Measurements from ENCODE around the gene DIDO1. TPM values are rescaled to one million over a fixed set of nuclear protein-coding genes. Genes with fewer than 3 reads are reported as not detected.
A peak's percentile ranks its signal among the peaks of the same experiment; 100 is the strongest.

The DIDO1 gene
- total and polyA plus RNA-seq, 2 of the 13 experiments (the other 11 are each of a cell fraction or from before 2014, with no cell fraction given): 75.0 to 75.1 TPM

GRCh38 chr20:62829231-62830230, 96.8 kb downstream of the DIDO1 start:
- Histone ChIP-seq H3K4me2 (ENCODE audit: low read depth, low read length) (no peak overlapping the region), H2AFZ (ENCODE audit: low read length) (no peak overlapping the region), H3K36me3 (replicated peaks in 1 of 2; ENCODE audit: control insufficient read depth in 1 of 2, insufficient read depth in 2 of 2, low read length in 2 of 2) (peaks cover 9% of the 10 kb centered on the region in 2 experiments; a peak in 3 of 5 replicates), H3K27me3 (ENCODE audit: control insufficient read depth in 1 of 2, insufficient read depth in 2 of 2, low read length in 2 of 2) (no peaks in the 10 kb centered on the region), H3K4me3 (replicated peaks in 1 of 3; ENCODE audit: insufficient read depth in 1 of 3, low read depth in 2 of 3, low read length in 3 of 3) (no peak overlapping the region), H3K27ac (ENCODE audit: extremely low read length, insufficient read depth, low read length) (no peak overlapping the region), H3K4me1 (ENCODE audit: insufficient read depth, low read length) (peaks cover 27% of the 10 kb centered on the region), H3K79me2 (ENCODE audit: insufficient read depth, low read length) (no peaks in the 10 kb centered on the region), H3K9me3 (ENCODE audit: low read length) (no peaks in the 10 kb centered on the region), H4K20me1 (ENCODE audit: insufficient read depth, low read length) (no peaks in the 10 kb centered on the region; the same call in 1 of the 2 replicates), H3K9ac (ENCODE audit: insufficient read depth, low read depth, low read length) (no peak overlapping the region)
- DNase-seq (ENCODE audit: low spot score): no peak
- ChIA-PET POLR2A (no interaction called here), CTCF (ENCODE audit: low intra/inter-chr PET ratio, low total read pairs) (no interaction called here)
- in situ Hi-C loops (cut with HindIII; ENCODE audit: extremely low pct_ligation_motif_present, low pct_unique_long_range_greater_than_20kb): no loop called here
- intact Hi-C loops (cut with micrococcal nuclease; ENCODE audit: unreplicated experiment): no loop called here
- 92% methylated on average over 28 of the region's 32 CpGs for WGBS (ENCODE audit: low lambda C conversion rate)
- no peak for FAIRE-seq
- BruUV-seq (replicated peaks): no TSS peak
- no peak for ATAC-seq
- TF ChIP-seq ZBTB44 (CRISPR knock-in tag; IDR thresholded peaks at IDR 0.05) (no peak), AGO2 (optimal IDR thresholded peaks at IDR 0.05; ENCODE audit: low read depth, low read length) (peak; percentile 76), ZNF329 (CRISPR knock-in tag; IDR thresholded peaks at IDR 0.05; ENCODE audit: low read depth) (no peak), MLXIP (CRISPR knock-in tag; IDR thresholded peaks at IDR 0.05; ENCODE audit: borderline replicate concordance) (no peak), HNRNPL (IDR thresholded peaks at IDR 0.05; ENCODE audit: low read depth, low read length) (0 out of 2 replicates have a peak, but pooled peaks have one; percentile 42), RBFOX2 (IDR thresholded peaks at IDR 0.05; ENCODE audit: low read depth, low read length) (peak; percentile 40)

Measured in HepG2 (cell line).